ENCODE measurements around the gene PDE10A.

Gene PDE10A

DNA sequence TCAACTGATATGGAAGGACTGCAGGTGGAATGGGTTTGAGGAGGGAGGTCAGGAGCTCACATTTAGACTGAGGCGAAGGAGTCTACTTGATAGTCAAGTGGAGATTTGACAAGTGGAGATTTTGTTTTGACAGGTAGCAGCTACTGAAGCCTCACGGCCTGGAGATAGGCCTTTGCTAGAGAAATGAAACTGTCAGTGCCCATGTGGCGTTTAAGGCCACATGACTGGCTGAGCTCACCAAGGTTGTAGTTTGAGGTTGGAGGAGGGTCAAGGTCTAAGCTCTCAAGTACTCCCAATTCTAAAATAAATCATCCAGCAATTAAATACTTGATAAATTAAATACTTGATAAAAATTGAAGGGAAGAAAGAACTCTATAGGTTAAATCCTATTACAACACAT lies 273.5 kb downstream of the PDE10A start:
- no peak for DNase-seq (ENCODE audit: low spot score)

DNA sequence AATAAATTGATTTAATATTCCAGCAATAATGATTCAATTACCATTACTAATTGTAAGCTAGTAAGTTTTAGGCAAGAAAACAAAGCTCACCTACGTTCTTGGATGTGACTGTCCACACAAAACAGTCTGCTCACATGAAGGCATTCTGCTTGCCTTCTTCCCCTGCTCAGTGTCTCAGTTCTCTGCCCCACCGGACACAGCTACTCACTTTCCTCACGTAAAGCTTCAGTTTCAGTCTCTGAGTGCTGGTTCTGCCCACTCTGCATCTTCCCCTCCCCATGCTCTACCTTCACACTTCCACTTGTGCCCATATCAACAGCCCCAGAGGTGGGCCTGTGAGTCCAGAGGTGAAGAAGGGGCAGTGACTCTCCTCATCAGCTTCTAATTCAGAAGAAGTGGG lies 279.7 kb downstream of the PDE10A start:
- DNase-seq (ENCODE audit: low spot score): no peak

DNA sequence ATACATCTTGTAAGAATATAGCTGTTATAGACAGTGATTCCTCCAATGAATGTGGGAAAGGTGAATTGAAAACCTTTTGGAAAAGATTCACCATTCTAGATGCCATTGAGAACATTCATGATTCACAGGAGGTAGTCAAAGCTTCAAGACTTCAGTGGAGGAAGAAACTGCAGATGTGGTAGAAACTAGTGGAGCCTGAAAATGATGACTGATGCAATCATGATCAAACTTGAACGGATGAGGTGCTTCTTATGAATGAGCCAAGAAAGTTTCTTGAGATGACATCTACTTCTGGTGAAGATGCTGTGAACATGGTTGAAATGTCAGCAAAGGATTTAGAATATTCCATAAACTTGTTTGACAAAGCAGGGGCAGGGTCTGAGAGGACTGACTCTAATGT lies 286.9 kb downstream of the PDE10A start:
- DNase-seq (ENCODE audit: low spot score): no peak

GRCh38 chr6:165365371-165365770 lies 297.7 kb downstream of the PDE10A start:
- DNase-seq (ENCODE audit: low spot score): no peak

GRCh38 chr6:165345700-165346099 lies 317.3 kb downstream of the PDE10A start:
- no peak for DNase-seq (ENCODE audit: low spot score)

GRCh38 chr6:165340532-165340931 lies 322.5 kb downstream of the PDE10A start:
- DNase-seq (ENCODE audit: low spot score): no peak

GRCh38 chr6:165325609-165326008 lies 337.4 kb downstream of the PDE10A start:
- DNase-seq (ENCODE audit: low spot score): no peak

GRCh38 chr6:165321555-165322145 lies 341.4 kb downstream of the PDE10A start:
- DNase-seq (ENCODE audit: low spot score): no peak

DNA sequence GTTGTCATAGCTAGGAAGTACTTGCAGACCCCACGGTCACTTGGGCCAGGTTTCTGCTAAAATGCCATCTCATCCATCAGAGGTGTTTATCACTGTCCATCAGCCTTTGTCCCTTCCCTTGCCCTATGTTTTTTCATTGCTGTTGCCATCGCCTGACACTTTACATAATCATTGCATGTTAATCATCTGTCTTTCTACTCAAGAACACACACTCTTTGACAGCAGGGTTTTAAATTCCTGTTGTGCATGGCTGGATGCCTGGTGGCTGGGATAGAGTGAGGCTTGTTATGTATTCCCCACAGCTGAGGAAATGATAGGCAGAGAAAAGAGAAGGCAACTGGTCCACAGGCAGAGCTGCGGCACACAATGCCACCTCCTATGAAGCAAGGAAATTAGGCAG lies 341.9 kb downstream of the PDE10A start:
- no peak for DNase-seq (ENCODE audit: low spot score)

DNA sequence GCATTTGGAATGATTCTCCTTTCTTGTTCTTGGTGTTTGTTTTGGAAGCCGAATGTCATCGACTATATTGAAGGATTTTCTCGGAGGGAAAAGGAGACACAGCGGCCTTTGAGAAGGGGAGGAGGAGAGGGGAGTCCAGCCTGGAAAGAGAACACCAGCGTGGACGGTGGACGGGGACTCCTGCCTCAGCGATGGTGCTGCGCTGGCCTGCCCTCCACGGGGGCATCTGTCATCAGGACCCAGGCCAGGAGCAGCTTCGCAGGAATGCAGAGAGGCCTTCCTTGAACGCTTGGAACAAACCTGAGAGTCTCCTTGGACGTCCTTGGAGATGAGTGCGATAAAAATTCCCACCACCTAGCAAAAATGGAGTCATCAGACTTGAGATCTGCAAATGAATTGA lies 345.3 kb downstream of the PDE10A start:
- DNase-seq (ENCODE audit: low spot score): no peak

DNA sequence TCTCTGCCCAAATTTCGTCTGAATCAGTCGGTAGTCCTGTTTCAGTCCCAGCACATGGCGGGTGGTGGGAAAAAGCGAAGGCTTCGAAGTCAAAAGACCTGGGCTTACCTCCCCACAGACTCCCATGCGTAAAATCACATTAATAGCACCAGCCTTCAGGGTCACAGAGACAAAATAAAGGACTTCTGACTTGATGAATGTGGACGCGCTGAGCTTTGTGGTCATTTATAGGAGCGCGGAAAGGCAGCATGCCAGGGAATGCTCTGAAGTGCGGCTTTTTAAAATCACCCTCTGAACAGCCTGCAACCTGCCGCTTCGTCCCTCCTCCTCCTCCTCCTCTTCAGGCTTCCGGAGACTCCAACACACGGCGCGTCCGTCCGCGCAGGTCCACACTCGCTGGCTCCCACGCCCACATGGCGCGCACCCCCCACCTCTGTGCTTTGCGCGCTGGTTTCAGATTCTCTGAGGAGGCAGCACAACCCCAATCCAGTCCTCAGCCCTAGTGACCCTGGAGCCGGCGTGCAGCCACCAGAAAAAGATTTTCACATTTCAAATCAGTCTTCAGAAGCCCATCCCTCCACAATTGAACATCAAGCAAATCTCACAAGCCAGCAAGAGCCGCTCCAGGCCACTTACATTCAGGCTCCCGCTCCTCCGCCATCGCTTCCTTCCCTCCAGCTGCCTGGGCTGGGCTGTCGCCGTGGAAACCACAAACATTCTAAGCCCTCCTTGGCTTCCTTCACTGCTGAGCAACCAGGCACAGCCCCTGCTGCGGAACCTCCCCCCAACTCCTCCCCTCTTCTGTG lies 353.9 kb downstream of the PDE10A start, which contains the start of gene C6orf118:
C6orf118 (minus strand) TSS at position 680 of the 806 bp plus-strand sequence; CDS start at position 661, 19 bp downstream.
- DNase-seq (ENCODE audit: low spot score): peak; percentile 72

DNA sequence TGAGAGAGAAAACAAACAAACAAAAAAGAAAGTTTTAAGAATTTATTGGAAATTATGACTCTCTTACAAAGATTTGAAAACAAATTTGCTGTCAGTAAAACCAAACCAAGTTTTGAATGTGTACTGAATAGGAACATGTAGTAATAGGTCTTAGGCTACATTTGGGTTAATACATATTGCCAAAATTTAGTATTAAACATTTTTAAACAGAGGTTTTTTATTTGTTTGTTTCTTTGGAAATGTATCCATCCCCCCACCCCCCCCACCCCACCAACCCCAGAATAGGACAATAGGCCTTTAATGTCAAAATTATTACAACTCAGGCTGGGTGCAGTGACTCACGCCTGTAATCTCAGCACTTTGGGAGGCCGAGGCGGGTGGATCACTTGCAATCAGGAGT lies 356.1 kb downstream of the PDE10A start:
- no peak for DNase-seq (ENCODE audit: low spot score)

DNA sequence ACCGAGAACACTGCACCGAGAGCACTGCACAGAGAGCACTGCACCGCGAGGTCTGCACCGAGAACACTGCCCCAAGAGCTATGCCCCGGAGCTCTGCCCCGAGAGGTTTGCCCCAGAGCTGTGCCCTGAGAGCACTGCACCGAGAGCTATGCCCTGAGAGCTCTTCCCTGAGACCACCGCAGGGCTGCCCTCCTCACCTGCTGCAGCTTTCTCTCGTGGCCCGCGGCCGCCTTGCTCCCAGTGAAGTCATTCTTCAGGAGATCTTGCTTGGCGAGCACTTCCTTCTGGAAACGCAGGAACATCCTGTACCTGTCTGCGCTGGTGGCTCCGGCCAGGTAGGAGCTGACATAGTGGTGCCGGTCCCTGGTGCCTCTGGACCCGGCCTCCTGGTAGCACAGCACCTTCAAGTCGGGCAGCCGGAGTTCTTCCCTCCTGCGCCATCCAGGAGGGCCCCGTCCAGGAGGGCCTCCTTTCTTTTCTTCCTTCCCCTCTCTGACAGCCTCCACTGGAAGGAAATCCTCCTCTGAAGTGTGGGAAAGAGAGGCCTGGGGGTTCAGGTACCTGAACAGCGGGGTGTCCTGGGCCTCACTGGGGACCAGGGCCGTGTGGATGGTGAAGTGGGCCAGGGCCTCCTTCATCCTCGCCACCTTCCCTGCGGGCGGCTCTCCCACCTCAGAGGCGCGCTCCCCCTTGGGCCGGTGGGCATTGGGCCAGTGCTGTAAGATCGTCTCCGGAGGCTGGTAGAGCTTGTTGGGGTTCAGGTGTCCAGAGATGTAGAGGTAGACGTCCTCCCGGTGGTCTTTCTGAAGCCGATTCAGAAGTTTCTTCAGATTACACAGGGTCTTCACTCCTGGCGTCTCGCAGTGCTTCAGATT lies 361.4 kb downstream of the PDE10A start:
- DNase-seq (ENCODE audit: low spot score): no peak

DNA sequence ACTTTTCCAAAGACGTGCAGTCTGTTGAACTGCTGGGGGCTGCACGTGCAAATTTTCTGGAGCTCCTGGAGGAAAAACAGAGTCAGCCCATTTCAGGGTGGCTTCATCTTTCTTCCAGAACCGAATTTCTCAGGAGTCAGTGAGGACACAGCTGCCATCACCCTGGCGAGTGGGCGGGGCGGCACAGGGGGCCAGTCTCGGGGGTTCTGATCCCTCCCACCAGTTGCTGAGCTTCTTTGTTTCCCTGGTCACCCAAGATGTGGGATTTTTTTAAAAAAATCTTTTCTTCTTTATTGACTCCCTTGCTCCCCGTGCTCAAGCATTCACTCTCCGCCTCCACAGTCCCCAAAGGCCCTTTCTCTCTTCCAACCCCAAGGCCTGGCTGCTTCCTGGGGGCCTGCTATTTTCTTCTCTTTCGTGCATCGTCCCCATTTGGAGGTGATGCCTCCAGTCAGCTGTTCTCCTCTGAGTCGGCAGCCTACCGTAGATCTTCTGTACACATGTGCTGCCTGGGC lies 362.6 kb downstream of the PDE10A start:
- no peak for DNase-seq (ENCODE audit: low spot score)

DNA sequence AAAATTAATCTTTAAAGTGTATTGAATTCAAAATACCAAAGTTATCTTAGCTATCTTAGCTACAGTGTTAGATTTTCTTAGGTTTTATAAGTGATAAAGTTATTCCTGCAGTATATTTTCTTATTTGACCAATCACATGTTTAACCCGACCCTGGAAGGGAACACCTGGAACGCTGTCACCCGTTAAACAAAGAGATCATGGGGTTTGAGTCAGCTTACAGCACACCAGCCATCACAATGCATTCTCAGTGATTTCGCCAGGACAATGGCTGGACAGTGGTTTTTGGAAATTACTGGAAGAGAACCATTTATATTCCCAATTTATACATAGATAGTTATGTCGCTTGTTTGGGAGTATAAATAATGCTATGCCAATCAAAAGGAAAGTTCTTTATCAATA lies 364.2 kb downstream of the PDE10A start:
- DNase-seq (ENCODE audit: low spot score): no peak

DNA sequence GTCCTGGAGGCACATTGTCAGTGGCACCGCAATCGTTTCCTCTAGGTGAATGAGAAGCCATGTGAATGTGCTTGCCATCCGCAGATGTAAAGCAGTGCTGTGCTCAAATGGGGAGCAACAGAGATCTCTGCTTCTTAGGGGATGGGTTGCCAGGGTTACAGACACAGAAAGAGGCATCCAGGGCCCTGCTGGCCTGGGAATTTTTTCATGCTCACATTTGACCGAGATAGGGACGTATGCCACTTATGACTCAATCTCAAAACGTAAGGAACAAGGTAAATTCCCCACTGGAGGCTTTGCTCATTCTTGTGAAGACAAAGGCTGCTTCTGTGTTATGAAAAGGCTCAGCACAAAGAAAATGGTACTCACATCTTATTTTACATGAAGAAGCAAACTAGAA lies 364.6 kb downstream of the PDE10A start:
- peak; percentile 6 for DNase-seq (ENCODE audit: low spot score)

DNA sequence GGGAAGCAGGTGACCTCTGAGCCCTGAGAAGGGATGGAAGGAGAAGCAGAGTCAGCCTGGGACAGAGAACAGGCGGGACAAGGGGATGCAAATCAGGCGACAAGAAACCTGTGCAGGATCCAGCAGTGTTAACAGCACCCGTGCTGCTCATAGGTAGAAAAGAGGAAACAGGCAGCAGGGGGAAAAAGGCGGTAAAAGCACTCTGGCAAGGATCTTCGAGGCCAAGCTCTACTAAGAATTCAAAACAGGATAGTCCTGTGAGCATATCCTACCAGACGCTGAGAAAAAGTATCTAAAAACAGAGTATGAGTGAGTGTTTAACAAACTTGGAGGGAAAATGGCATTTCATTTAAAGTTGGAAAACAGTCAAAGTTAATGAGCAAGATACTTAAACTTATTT lies 370.4 kb downstream of the PDE10A start:
- no peak for DNase-seq (ENCODE audit: low spot score)

Measured in COLO829 (cell line).